Measurements from ENCODE around the gene TMEM45A.

Gene TMEM45A

GRCh38 chr3:100584101-100584660 lies 91.8 kb downstream of the TMEM45A start:
- Histone ChIP-seq H3K27me3 (ENCODE audit: insufficient read depth, low read depth, severe bottlenecking) (no peaks in the 10 kb centered on the region), H3K9me3 (ENCODE audit: severe bottlenecking) (no peaks in the 10 kb centered on the region), H3K27ac (no peak overlapping the region), H3K36me3 (no peaks in the 10 kb centered on the region), H3K4me3 (ENCODE audit: low read depth, low read length) (no peak overlapping the region)
- no peak for DNase-seq
- TF ChIP-seq CTCF (IDR thresholded peaks at IDR 0.05; ENCODE audit: low read depth, low read length), result no peak

- no peaks in the 10 kb centered on the region for H3K27me3 ChIP-seq (ENCODE audit: insufficient read depth, low read depth, severe bottlenecking)
- no peak for DNase-seq
- no peak overlapping the region for H3K4me3 ChIP-seq (ENCODE audit: low read depth, low read length)
- no peaks in the 10 kb centered on the region for H3K9me3 ChIP-seq (ENCODE audit: severe bottlenecking)
- H3K36me3 ChIP-seq, result no peaks in the 10 kb centered on the region
- H3K27ac ChIP-seq, result no peak overlapping the region
- no peak for TF ChIP-seq CTCF (IDR thresholded peaks at IDR 0.05; ENCODE audit: low read depth, low read length)
Measured at GRCh38 chr3:100586832-100587231, 94.4 kb downstream of the TMEM45A start.

- TF ChIP-seq CTCF (IDR thresholded peaks at IDR 0.05; ENCODE audit: low read depth, low read length), result no peak
- no peak for DNase-seq
- Histone ChIP-seq H3K36me3 (no peaks in the 10 kb centered on the region), H3K4me3 (ENCODE audit: low read depth, low read length) (no peak overlapping the region), H3K27ac (no peak overlapping the region), H3K9me3 (ENCODE audit: severe bottlenecking) (no peaks in the 10 kb centered on the region), H3K27me3 (ENCODE audit: insufficient read depth, low read depth, severe bottlenecking) (no peaks in the 10 kb centered on the region)
Measured at GRCh38 chr3:100588251-100588650, 95.8 kb downstream of the TMEM45A start.

GRCh38 chr3:100590114-100590839 lies 97.9 kb downstream of the TMEM45A start:
- H3K27me3 ChIP-seq (ENCODE audit: insufficient read depth, low read depth, severe bottlenecking), result no peaks in the 10 kb centered on the region
- peak overlapping the region; percentile 36 for H3K4me3 ChIP-seq (ENCODE audit: low read depth, low read length)
- peak; percentile 83 for TF ChIP-seq CTCF (IDR thresholded peaks at IDR 0.05; ENCODE audit: low read depth, low read length)
- peak overlapping the region; percentile 49; the same call in 1 of the 2 replicates for H3K27ac ChIP-seq
- no peaks in the 10 kb centered on the region for H3K9me3 ChIP-seq (ENCODE audit: severe bottlenecking)
- DNase-seq, result peak; percentile 59
- no peaks in the 10 kb centered on the region for H3K36me3 ChIP-seq

- DNase-seq, result no peak
- no peak overlapping the region for H3K27ac ChIP-seq
- no peak for TF ChIP-seq CTCF (IDR thresholded peaks at IDR 0.05; ENCODE audit: low read depth, low read length)
- H3K27me3 ChIP-seq (ENCODE audit: insufficient read depth, low read depth, severe bottlenecking), result no peaks in the 10 kb centered on the region
- H3K36me3 ChIP-seq, result no peaks in the 10 kb centered on the region
- H3K9me3 ChIP-seq (ENCODE audit: severe bottlenecking), result no peaks in the 10 kb centered on the region
- no peak overlapping the region for H3K4me3 ChIP-seq (ENCODE audit: low read depth, low read length)
Measured at GRCh38 chr3:100590840-100591147, 98.4 kb downstream of the TMEM45A start.

- no peaks in the 10 kb centered on the region for H3K27me3 ChIP-seq (ENCODE audit: insufficient read depth, low read depth, severe bottlenecking)
- H3K27ac ChIP-seq, result no peak overlapping the region
- no peaks in the 10 kb centered on the region for H3K36me3 ChIP-seq
- H3K9me3 ChIP-seq (ENCODE audit: severe bottlenecking), result no peaks in the 10 kb centered on the region
- TF ChIP-seq CTCF (IDR thresholded peaks at IDR 0.05; ENCODE audit: low read depth, low read length), result no peak
- DNase-seq, result no peak
- no peak overlapping the region for H3K4me3 ChIP-seq (ENCODE audit: low read depth, low read length)
Measured at GRCh38 chr3:100591411-100591810, 99.0 kb downstream of the TMEM45A start.
